GM18861 (cell line): Measurements from ENCODE around the gene TSC2.
"Not testable (repeated sequence)": the region's sequence is repeated elsewhere in the genome, so short reads cannot be mapped to it uniquely, and the experiment has no call there.

ENCODE experiments used
- ATAC-seq: cut with Tn5 transposase; IDR thresholded peaks from one replicate; pipeline ENCODE4 v1.9.1; 2021; ENCODE audit not compliant: unreplicated experiment

TSC2 gene

GRCh38 chr16:2009791-2010510 lies 37.8 kb upstream of the TSC2 start, which contains the start of gene ZNF598:
Gene ZNF598, minus strand, starts transcription at chr16:2009821.
- ATAC-seq = peak; percentile 64

GRCh38 chr16:2011726-2012125 lies 36.1 kb upstream of the TSC2 start:
- ATAC-seq = not testable (repeated sequence)

DNA sequence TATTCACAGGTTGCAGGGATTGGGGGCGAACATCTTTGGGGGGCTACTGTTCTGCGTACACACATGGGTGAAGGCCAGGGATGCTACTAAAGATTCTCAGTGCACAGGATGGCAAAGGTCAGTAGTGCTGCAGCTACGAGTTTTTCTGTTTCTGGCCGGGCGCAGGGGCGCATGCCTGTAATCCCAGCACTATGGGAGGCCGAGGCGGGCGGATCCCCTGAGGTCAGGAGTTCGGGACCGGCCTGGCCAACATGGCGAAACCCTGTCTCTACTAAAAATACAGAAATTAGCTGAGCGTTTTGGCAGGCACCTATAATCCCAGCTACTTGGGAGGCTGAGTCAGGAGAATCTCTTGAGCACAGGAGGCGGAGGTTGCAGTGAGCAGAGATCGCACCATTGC lies 34.3 kb upstream of the TSC2 start:
- no peak for ATAC-seq

- ATAC-seq = no peak
Measured at GRCh38 chr16:2015117-2015946, 32.5 kb upstream of the TSC2 start.

DNA sequence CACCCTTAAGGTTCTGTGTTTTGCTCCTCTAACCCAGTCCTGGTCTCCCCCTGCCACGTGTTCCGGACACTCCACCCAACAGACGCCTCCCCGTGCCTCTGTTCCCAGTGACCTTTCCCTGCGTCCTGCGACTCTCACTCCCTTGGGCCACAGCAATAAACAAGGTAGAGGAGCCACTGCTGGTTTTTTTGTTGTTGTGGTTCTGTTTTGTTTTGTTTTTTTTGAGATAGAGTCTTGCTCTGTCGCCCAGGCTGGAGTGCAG lies 31.9 kb upstream of the TSC2 start:
- ATAC-seq = no peak

DNA sequence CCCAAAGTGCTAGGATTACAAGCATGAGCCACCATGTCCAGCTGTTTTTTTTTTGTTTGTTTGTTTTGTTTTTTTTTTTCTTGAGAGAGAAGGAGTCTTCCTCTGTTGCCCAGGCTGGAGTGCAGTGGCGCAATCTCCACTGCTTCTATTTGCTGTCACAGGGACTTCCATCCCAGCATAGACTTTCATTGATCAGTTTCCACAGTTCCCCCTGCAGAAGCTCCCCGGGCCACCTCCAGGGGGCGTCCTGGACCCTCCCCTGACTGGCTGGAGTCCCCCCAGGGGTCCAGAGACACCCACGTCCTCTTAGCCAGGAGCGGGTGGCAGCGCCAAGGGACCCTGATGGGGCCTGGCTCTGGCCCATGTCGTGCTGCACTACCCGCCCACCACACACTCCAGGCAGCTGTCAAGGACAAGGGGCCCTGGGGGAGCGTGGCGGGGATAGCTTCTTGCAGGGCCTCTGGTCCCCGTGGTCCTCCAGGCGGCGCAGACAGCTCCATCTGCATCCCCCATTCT lies 31.3 kb upstream of the TSC2 start:
- ATAC-seq = no peak

- ATAC-seq = no peak
Measured at GRCh38 chr16:2019518-2019920, 28.3 kb upstream of the TSC2 start, which contains the start of gene NPW. Gene NPW, plus strand, starts transcription at chr16:2019785.

DNA sequence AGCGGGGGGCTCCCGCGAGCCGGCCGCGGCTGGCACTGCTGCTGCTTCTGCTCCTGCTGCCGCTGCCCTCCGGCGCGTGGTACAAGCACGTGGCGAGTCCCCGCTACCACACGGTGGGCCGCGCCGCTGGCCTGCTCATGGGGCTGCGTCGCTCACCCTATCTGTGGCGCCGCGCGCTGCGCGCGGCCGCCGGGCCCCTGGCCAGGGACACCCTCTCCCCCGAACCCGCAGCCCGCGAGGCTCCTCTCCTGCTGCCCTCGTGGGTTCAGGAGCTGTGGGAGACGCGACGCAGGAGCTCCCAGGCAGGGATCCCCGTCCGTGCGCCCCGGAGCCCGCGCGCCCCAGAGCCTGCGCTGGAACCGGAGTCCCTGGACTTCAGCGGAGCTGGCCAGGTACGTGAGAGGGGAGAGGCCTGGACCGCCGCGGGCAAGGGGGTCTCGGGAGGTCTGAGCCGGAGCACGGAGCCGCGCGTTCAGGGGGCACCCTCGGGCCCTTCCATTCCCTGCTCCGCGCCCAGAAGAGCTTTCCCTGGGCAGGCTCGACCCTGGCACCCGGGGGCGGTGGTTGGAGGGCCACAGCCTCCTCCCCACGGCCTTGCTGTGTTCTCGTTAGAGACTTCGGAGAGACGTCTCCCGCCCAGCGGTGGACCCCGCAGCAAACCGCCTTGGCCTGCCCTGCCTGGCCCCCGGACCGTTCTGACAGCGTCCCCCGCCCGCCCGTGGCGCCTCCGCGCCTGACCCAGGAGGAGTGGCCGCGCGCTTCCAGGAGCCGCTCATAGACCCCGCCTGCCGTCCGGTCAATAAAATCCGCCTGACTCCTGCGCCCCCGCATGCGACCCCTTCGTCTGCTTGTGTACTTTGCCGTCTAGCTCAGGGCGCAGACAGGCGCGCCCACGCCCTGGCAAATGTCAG lies 27.6 kb upstream of the TSC2 start:
- ATAC-seq = no peak

GRCh38 chr16:2022723-2023091 lies 25.1 kb upstream of the TSC2 start:
- no peak for ATAC-seq

DNA sequence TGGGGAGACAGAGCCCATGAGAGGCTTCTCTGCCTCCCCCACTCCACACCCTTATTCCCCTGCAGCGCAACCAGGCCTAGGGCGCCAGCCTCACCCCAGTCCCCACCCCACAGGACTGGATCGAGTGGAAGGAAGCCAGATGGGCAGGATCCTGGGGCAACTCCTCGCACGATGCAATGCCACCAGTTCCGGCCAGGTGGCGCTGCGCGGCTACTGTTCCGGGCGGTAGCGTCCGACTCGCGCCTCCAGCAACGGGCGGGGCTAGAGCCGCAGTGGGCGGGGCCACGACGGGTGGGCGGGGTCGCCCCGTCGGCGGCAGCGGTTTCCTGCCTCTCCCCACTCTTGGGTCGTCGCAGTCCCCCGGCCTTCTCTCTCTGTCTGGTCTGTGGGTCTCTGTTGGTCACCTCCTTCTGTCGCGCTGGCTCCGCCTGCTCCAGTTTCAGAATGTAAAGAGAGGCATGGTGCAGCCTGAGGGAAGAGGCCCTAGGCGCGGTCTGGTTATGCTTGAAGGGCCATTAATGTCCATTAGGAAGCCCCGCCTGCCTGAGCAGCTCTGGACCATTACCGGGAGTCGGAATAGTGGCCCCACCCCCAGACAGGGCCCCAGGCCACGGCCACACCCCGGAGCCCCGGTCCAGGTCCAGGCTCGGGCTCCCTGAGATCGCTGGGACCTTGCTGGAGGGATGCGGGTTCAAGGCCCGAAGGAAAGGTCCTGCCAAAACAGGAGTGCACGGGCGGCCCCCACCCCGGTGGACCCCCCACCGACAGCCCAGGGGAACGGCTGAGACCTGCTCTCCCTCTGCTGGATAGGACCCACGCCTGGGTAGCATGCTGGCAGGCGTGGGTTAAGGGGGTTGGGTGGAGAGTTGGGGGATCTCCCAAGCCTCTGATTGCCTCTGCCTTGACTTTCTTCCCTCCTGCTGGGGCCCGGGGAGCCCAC lies 24.4 kb upstream of the TSC2 start:
- no peak for ATAC-seq

DNA sequence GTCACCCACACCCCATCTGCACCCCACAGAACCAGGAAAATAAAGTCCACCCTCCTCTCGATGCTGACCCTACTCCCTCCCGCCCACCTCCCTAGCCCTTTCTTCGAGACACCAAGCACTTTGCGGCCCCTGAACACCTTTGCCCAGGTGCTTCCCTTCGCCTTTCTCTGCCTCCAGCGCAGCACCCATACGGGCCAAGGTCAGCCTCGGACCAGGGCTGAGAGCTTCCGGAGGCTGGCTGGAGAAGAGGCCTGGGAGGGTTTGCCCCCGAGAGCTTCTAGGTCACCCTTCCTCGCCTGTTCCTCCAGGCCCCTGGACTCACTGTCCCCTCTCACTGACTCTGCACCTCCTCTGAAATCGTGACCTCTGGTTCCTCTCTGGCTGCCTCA lies 23.8 kb upstream of the TSC2 start:
- ATAC-seq = no peak

DNA sequence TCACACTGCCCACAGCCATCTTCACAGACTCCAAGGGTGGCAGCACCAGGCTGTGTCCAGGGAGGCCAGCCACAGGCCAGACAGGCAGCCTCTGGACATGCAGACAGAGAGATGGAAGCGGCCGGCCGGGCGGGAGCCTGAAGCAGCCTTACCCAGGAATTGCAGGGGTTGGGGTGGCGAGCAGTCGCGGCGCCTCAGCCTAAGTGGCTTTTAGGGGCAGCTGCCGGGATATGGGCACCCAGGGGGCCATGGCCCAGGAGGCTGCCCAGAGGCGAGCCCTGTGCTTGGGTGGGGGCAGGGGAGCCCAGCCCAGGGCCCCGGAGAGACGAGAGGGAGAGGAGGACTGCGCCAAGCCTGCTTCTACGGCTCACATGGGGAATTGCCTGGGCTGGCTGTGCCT lies 22.5 kb upstream of the TSC2 start:
- no peak for ATAC-seq

DNA sequence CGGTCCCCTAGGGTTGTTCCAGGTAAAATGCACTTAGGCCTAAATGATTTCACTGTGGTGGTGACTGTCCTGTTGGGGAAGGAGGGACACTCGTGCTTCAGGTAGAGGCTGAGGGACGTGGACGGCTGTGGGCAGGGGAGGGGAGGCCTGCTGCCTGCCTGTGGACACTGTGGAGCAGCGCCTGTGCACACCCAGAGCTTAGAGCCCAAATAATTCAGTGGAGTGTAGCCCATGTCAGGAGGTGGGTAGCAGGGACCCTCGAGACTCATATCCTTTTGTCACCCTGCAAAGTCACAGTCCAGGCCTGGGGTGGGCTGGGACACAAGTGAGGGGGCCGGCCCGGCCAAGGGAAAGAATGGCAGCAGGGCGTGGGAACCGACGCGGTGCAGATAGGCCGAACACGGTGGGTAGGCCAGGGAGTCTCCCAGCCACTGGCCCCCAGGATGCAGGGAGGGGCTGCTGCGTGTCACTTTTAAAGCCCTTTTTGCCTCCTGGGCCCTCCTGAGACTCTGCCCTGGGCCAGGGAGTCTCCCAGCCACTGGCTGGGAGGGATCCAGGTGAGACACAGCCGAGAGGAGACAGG lies 21.8 kb upstream of the TSC2 start:
- no peak for ATAC-seq

- no peak for ATAC-seq
Measured at GRCh38 chr16:2026461-2027023, 21.2 kb upstream of the TSC2 start, which contains the start of gene NHERF2. Gene NHERF2, plus strand, starts transcription at chr16:2026902. Its CDS starts 104 bp downstream, at chr16:2027006.

GRCh38 chr16:2027024-2028010 lies 20.5 kb upstream of the TSC2 start:
- no peak for ATAC-seq

GRCh38 chr16:2028146-2028545 lies 19.6 kb upstream of the TSC2 start:
- no peak for ATAC-seq

DNA sequence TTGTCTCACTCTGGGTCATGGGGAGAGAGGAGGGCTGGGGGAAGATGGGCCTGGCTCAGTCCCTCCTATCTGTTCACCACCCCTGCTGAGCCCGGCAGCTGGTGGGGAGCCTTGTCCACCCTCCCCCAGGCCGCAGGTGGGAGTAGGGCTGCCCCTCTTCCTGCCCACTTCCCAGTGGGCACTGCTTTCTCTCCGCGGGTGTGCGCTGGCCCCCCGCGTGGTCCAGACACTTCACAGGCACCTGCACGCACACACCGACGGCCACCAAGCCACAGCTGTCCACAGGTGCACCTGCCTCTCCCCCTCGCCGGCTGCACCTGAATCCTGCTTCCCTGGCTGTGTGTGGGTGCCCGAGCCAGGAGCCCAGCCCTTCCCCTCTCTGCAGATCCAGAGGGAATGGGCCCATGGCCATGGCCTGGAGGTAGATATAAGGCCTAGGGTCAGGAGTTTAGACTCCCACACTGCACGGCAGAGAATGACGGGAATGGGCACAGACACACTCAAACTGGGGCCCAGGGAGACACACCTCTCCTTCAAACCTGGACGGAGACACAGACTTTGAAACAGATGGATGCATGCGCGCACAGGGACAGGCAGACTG lies 19.1 kb upstream of the TSC2 start:
- ATAC-seq = no peak

GRCh38 chr16:2029350-2029749 lies 18.4 kb upstream of the TSC2 start:
- no peak for ATAC-seq
